Progenitor cell of endocrine pancreas (in vitro differentiated cells): Measurements from ENCODE around the gene ALDH9A1. TPM values are rescaled to one million over a fixed set of nuclear protein-coding genes. Genes with fewer than 3 reads are reported as not detected.
"Not testable (repeated sequence)": the region's sequence is repeated elsewhere in the genome, so short reads cannot be mapped to it uniquely, and the experiment has no call there.

Source experiments
- DNase-seq: peaks from one replicate; pipeline ENCODE4 v3.0.0; 2021; ENCODE audit warnings: low spot score; ENCODE audit not compliant: unreplicated experiment
- H3K27ac Mint-ChIP-seq: 2 replicates; pipeline ENCODE4 v1.8.0; 2021; ENCODE audit warnings: mild to moderate bottlenecking, moderate library complexity, mixed read lengths
- H3K27me3 Mint-ChIP-seq: 2 replicates; pipeline ENCODE4 v1.8.0; 2021; ENCODE audit warnings: mixed read lengths
- H3K36me3 Mint-ChIP-seq: 2 replicates; pipeline ENCODE4 v1.8.0; 2022; ENCODE audit warnings: mixed read lengths; ENCODE audit not compliant: insufficient read depth
- H3K4me1 Mint-ChIP-seq: 2 replicates; pipeline ENCODE4 v1.8.0; 2021; ENCODE audit warnings: low read depth, mixed read lengths
- H3K4me3 Mint-ChIP-seq: 2 replicates; pipeline ENCODE4 v1.8.0; 2021; ENCODE audit warnings: low read depth, mild to moderate bottlenecking, moderate library complexity, mixed read lengths
- H3K9me3 Mint-ChIP-seq: 2 replicates; pipeline ENCODE4 v1.8.0; 2021; ENCODE audit warnings: low read depth, mixed read lengths
- long read RNA-seq: library from polyadenylated mRNA; unstranded; transcript quantifications from one replicate; pipeline ENCODE4 v2.0.0, GENCODE V29; 2020
- total RNA-seq: library from RNA; stranded (reverse); gene quantifications from 2 replicates; pipeline ENCODE4 v1.2.1, GENCODE V29; 2021
- TF ChIP-seq, protein P1 (sequence below): fragments of 200-600 bp; sonication (generic); IDR thresholded peaks from one replicate; pipeline ENCODE4 v1.5.0; 2021; ENCODE audit warnings: antibody characterized with exemption, mild to moderate bottlenecking; ENCODE audit not compliant: unreplicated experiment

The ALDH9A1 gene
- total RNA-seq, result 37.3 and 39.0 TPM in 2 replicates
- long read RNA-seq, transcript ALDH9A1-201 (11 exons, 2,696 nt), result major isoform, 524 of 562 reads
- long read RNA-seq, partial matches to known transcripts, result 8 of 562 reads
- long read RNA-seq, other reads (novel, unspliced or antisense), result 30 of 562 reads

DNA sequence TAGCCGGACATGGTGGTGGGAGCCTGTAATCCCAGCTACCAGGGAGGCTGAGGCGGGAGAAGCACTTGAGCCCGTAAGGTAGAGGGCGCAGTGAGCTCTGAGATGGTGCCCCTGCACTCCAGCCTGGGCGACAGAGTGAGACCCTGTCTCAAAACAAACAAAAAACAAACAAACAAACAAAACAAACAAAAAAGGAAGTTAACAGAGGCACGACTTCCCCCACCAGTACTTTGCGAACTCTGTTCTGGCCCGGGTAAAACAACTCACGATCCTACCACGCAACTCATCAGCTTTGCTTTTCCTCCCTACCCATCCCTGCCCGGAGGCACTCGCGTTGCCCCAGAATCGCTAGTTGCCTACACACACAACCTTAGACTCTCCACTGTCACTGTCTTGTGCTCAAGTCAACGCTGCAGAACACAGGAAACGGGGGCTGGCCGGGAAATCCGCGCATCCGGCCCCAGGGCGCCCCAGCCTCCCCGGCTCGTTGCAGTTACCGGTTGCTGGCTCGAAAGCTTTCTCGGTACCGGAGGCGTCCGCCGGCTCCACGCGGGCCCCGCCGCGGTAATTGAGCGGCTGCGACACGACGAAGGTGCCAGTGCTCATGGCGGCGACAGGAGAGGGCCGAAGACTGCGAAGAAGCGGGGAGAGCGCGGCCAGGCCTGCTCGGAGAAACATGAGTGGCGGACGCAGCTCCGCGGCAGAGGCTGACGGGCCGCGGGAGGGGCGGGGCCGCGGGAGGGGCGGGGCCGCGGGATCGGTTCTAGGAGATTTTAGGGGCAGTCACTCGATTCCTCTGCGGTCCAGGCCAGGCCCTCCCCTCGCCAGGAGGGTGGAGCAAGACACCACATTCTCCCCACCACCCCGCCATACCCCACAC, at the start of gene ALDH9A1:
Gene ALDH9A1, minus strand, starts transcription at position 682 of the 880 bp plus-strand sequence. Its CDS starts 4 bp downstream, at position 678.
- Mint-ChIP-seq H3K9me3 (no peaks in the 10 kb centered on the region), H3K4me3 (peak within 1 kb of the TSS; percentile 96), H3K36me3 (peaks cover 5% of the 10 kb centered on the region), H3K4me1 (peaks cover 8% of the 10 kb centered on the region), H3K27ac (peak within 1 kb of the TSS; percentile 98), H3K27me3 (peaks cover 6% of the 10 kb centered on the region)
- TF ChIP-seq, protein P1, sequence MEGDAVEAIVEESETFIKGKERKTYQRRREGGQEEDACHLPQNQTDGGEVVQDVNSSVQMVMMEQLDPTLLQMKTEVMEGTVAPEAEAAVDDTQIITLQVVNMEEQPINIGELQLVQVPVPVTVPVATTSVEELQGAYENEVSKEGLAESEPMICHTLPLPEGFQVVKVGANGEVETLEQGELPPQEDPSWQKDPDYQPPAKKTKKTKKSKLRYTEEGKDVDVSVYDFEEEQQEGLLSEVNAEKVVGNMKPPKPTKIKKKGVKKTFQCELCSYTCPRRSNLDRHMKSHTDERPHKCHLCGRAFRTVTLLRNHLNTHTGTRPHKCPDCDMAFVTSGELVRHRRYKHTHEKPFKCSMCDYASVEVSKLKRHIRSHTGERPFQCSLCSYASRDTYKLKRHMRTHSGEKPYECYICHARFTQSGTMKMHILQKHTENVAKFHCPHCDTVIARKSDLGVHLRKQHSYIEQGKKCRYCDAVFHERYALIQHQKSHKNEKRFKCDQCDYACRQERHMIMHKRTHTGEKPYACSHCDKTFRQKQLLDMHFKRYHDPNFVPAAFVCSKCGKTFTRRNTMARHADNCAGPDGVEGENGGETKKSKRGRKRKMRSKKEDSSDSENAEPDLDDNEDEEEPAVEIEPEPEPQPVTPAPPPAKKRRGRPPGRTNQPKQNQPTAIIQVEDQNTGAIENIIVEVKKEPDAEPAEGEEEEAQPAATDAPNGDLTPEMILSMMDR, result peak; percentile 58
- peak; percentile 77 for DNase-seq

DNA sequence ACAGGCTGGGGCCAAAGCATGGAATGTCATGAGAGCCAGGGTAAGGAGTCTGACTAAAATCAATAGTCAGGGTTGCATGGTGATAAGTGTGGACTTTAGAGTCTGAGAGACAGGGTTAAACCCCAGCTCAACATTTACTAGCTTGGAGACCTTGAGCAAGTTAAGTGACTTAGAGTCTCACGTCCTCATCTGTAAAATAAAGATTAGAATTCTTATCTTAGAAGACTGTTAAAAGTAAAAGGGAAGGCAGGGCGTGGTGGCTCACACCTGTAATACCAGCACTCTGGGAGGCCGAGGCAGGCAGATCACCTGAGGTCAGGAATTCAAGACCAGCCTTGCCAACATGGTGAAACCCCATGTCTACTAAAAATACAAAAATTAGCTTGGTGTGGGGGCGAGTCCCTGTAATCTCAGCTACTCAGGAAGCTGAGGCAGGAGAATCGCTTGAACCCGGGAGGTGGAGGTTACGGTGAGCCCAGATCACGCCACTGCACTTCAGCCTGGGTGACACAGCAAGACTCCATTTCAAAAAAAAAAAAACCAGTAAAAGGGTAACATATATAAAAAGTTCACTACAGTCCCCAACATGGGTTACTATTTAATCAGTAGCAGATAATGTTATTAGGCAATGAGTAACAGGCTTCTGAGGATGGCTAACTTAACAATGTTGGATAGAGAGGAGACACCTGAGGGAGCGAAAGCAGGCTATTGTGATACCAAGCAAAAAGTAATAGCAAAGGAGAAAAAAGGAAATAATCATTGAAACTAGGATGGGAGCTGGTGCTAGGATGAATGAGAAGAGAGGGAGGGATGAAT, 49.5 kb upstream of the ALDH9A1 start:
- Mint-ChIP-seq H3K4me1 (peaks cover 15% of the 10 kb centered on the region), H3K9me3 (no peaks in the 10 kb centered on the region), H3K27ac (peak overlapping the region; percentile 43), H3K27me3 (no peaks in the 10 kb centered on the region), H3K36me3 (peaks cover 9% of the 10 kb centered on the region), H3K4me3 (no peak overlapping the region)
- TF ChIP-seq, protein P1, result no peak
- DNase-seq, result no peak

DNA sequence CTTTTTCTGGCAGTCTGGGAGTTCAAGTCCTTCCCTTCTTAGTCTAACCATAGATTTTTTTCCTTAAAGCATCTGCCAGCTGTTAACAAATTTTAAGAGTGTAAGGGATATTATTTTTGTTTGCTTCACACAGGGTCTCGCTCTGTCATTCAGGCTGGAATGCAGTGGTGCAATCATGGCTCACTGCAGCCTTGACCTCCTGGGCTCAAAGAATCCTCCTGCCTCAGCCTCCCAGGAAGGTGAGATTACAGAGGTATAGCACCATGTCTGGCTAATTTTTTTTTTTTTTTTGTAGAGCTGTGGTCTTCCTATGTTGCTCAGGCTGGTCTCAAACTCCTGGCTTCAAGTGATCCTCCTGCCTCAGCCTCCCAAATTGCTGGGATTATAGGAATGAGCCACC, 46.6 kb upstream of the ALDH9A1 start:
- Mint-ChIP-seq H3K4me1 (peaks cover 15% of the 10 kb centered on the region), H3K36me3 (peaks cover 16% of the 10 kb centered on the region)
- not testable (repeated sequence) for H3K27ac Mint-ChIP-seq, DNase-seq, H3K4me3 Mint-ChIP-seq, H3K27me3 Mint-ChIP-seq, H3K9me3 Mint-ChIP-seq

DNA sequence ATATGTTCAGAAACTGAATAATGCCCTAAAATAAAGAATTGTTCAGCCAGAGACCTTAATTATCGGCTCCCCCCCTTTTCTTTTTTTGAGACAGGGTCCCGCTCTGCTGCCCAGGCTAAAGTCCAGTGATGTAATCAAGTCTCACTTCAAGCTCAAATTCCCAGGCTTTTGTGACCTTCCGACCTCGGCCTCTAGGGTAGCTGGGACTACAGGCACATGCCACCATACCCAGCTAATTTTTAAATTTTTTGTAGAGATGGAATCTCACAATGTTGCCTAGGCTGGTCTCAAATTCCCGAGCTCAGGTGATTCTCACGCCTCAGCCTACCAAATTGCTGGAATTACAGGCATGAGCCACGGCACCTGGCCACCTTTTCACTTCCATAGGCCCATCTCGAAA, 43.8 kb upstream of the ALDH9A1 start:
- Mint-ChIP-seq H3K27ac (no peak overlapping the region), H3K9me3 (no peaks in the 10 kb centered on the region), H3K36me3 (peaks cover 16% of the 10 kb centered on the region), H3K4me3 (no peak overlapping the region), H3K4me1 (peaks cover 2% of the 10 kb centered on the region), H3K27me3 (no peaks in the 10 kb centered on the region)
- TF ChIP-seq, protein P1, result no peak
- DNase-seq, result no peak

DNA sequence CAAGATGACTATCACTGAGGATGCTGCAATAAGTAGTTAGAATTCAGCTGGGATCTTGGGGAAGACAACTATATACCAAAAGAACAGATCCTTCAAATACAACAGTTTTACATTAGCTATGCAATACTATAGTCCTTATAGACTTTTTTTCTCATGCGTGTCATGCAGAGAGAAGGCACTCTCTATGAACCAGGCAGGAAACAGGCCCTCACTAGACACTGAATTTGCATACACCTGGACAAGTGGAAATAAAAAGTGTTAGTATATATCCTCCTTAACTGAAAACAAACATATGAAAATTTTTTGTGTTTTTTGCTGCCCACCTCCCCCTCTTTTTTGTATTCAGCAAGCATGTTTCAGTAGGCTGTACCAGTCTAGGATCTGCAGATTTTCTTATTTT, 40.4 kb upstream of the ALDH9A1 start:
- TF ChIP-seq, protein P1, result no peak
- Mint-ChIP-seq H3K36me3 (peaks cover 14% of the 10 kb centered on the region), H3K9me3 (no peaks in the 10 kb centered on the region), H3K4me3 (no peak overlapping the region), H3K27me3 (no peaks in the 10 kb centered on the region), H3K27ac (no peak overlapping the region), H3K4me1 (no peaks in the 10 kb centered on the region)
- no peak for DNase-seq
